OCI-LY7 (cell line): ENCODE results near the gene LRRC52. TPM values are rescaled to one million over a fixed set of nuclear protein-coding genes. Genes with fewer than 3 reads are reported as not detected.

Experiments used
- BruUV-seq: library from RNA; stranded (reverse); fragments of 400-500 nt; replicated peaks from 2 replicates; lab custom pipeline; 2021; lab: Mats Ljungman, UMichigan
- CTCF ChIA-PET: fragments of 300-600 bp; sonication (Branson Sonifier 250); formaldehyde crosslinking; loops from one replicate; lab custom pipeline; 2022; ENCODE audit warnings: antibody characterized with exemption; ENCODE audit not compliant: unreplicated experiment; lab: Charles Lee
- POLR2A ChIA-PET: fragments of 300-600 bp; sonication (Branson Sonifier 250); formaldehyde crosslinking; loops from one replicate; lab custom pipeline; 2022; ENCODE audit warnings: antibody characterized with exemption; lab: Charles Lee
- DNase-seq: peaks from one replicate; pipeline ENCODE4 v3.0.0-alpha.2; 2015; ENCODE audit warnings: low spot score
- H2AFZ ChIP-seq: fragments of 200-600 bp; sonication (generic), shearing (Covaris generic); 2 replicates; pipeline ENCODE4 v1.6.1; 2014; ENCODE audit warnings: mild to moderate bottlenecking, antibody characterized with exemption, low read length, moderate library complexity
- H3K27ac ChIP-seq: fragments of 200-600 bp; sonication (generic); 2 replicates; pipeline ENCODE4 v1.5.1; 2014; ENCODE audit warnings: mixed run types, low read depth, mild to moderate bottlenecking, moderate library complexity, low read length, inconsistent platforms; ENCODE audit not compliant: poor library complexity, severe bottlenecking
- H3K36me3 ChIP-seq: fragments of 200-600 bp; sonication (generic); 2 replicates; pipeline ENCODE4 v1.6.1; 2014; ENCODE audit warnings: mild to moderate bottlenecking, antibody characterized with exemption, low read length, moderate library complexity, mixed read lengths; ENCODE audit not compliant: insufficient read depth
- H3K4me1 ChIP-seq: fragments of 200-600 bp; sonication (generic); 2 replicates; pipeline ENCODE4 v1.5.1; 2014; ENCODE audit warnings: mild to moderate bottlenecking, low read length; ENCODE audit not compliant: insufficient read depth, poor library complexity, severe bottlenecking
- H3K4me2 ChIP-seq: fragments of 200-600 bp; sonication (generic); 2 replicates; pipeline ENCODE4 v1.6.1; 2014; ENCODE audit warnings: mild to moderate bottlenecking, low read length
- H3K4me3 ChIP-seq: fragments of 200-600 bp; sonication (generic); 2 replicates; pipeline ENCODE4 v1.5.1; 2014; ENCODE audit warnings: mild to moderate bottlenecking, low read depth, low read length; ENCODE audit not compliant: poor library complexity, severe bottlenecking
- H3K79me2 ChIP-seq: fragments of 200-600 bp; sonication (generic); 2 replicates; pipeline ENCODE4 v1.6.1; 2016; ENCODE audit warnings: low read depth, mild to moderate bottlenecking, low read length, moderate library complexity, mixed read lengths; ENCODE audit not compliant: insufficient read depth
- H3K9me2 ChIP-seq: fragments of 200-600 bp; sonication (generic); 2 replicates; pipeline ENCODE4 v1.6.1; 2016; ENCODE audit warnings: mild to moderate bottlenecking, low read length, mixed read lengths; ENCODE audit not compliant: insufficient read depth
- H3K9me3 ChIP-seq: fragments of 200-600 bp; sonication (generic); 2 replicates; pipeline ENCODE4 v1.6.1; 2014; ENCODE audit warnings: mild to moderate bottlenecking, mixed run types, low read length, mixed read lengths
- H4K20me1 ChIP-seq: fragments of 200-600 bp; sonication (generic); 2 replicates; pipeline ENCODE4 v1.6.1; 2014; ENCODE audit warnings: mild to moderate bottlenecking, antibody characterized with exemption, low read length, moderate library complexity, mixed read lengths; ENCODE audit not compliant: insufficient read depth
- EZH2phosphoT487 ChIP-seq: fragments of 200-600 bp; sonication (generic); IDR thresholded peaks from 2 replicates; pipeline ENCODE4 v1.6.1; 2018; ENCODE audit warnings: low read depth, borderline replicate concordance, mild to moderate bottlenecking, mixed run types, antibody characterized with exemption, low read length, moderate library complexity, mixed read lengths
- intact Hi-C: fragments of 100-400 bp; cut with micrococcal nuclease; formaldehyde crosslinking; loops from one replicate; pipeline ENCODE4 v1.10.0; 2022; ENCODE audit not compliant: unreplicated experiment
- total RNA-seq, 2 experiments: library from RNA; depleted of rRNA in 1 of 2; stranded (reverse); fragments of >200 nt in 1 of 2; shearing (Covaris generic) in 1 of 2; gene quantifications; 2 replicates each; pipeline ENCODE4 v1.2.3, GENCODE V29; 2014 to 2022
- TF ChIP-seq, protein P1 (sequence below): fragments of 200-600 bp; sonication (generic); conservative IDR thresholded peaks from 2 replicates; pipeline ENCODE4 v1.5.1; 2014; ENCODE audit warnings: mild to moderate bottlenecking, antibody characterized with exemption, low read length, moderate library complexity, mixed read lengths

The LRRC52 gene
- total RNA-seq, 2 experiments from 2014 or later, result not detected

DNA sequence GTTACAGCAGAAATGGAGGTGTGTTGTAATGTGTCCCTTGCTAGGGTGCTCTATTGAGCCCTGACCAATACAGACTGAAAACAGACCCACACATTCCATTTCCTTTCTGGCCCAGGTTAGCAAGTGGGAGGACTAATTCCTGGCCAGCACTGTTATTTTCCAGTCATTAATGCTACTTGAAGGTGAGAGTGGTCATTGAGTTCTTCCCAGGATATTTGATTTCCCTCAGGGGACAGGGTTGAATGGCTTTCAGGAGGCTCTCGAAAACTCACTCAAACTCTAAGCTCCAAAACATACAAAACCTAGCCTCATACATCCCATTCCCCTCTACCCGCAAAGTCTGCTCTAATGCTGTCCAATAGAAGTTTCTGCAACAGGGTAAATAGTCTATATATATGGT, 6.2 kb downstream of the LRRC52 start:
- intact Hi-C loops, result no loop called here
- no TSS peak for BruUV-seq
- H3K4me3 ChIP-seq, result no peak overlapping the region
- ChIA-PET POLR2A (interaction anchor here (1.2 kb wide), 1 partner anchor 15 kb away, joined by 3 read pairs; no protein-coding TSS in a partner anchor), CTCF (no interaction called here)
- H3K9me3 ChIP-seq, result no peaks in the 10 kb centered on the region
- H3K36me3 ChIP-seq, result no peaks in the 10 kb centered on the region
- no peaks in the 10 kb centered on the region for H3K4me1 ChIP-seq
- no peaks in the 10 kb centered on the region for H3K9me2 ChIP-seq
- H3K27ac ChIP-seq, result no peak overlapping the region
- TF ChIP-seq, protein P1, sequence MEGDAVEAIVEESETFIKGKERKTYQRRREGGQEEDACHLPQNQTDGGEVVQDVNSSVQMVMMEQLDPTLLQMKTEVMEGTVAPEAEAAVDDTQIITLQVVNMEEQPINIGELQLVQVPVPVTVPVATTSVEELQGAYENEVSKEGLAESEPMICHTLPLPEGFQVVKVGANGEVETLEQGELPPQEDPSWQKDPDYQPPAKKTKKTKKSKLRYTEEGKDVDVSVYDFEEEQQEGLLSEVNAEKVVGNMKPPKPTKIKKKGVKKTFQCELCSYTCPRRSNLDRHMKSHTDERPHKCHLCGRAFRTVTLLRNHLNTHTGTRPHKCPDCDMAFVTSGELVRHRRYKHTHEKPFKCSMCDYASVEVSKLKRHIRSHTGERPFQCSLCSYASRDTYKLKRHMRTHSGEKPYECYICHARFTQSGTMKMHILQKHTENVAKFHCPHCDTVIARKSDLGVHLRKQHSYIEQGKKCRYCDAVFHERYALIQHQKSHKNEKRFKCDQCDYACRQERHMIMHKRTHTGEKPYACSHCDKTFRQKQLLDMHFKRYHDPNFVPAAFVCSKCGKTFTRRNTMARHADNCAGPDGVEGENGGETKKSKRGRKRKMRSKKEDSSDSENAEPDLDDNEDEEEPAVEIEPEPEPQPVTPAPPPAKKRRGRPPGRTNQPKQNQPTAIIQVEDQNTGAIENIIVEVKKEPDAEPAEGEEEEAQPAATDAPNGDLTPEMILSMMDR, result no peak
- no peak for TF ChIP-seq EZH2phosphoT487
- no peak for DNase-seq
- no peak overlapping the region for H3K4me2 ChIP-seq
- H3K79me2 ChIP-seq, result no peaks in the 10 kb centered on the region
- H2AFZ ChIP-seq, result no peak overlapping the region
- no peaks in the 10 kb centered on the region for H4K20me1 ChIP-seq

DNA sequence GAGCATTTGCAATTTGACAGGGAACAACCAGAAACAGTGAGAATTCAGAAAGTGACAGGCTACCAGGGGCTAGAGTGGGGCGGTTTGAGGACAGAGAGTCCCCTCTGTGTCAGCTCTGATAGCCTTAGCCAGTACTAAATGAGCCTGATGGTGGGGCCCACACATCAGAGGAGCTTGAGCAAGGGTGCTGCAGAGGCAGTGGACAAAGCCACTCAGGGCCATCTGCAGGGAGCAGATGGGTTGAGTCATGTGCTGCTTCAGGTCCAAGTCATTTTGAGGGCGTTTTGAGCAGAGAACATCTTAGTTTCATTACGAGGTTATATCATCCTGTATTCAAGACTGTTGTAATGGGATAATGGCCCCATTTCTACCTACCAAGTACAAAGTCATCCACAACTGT, 7.7 kb downstream of the LRRC52 start:
- H3K9me3 ChIP-seq, result no peaks in the 10 kb centered on the region
- TF ChIP-seq, protein P1, result no peak
- TF ChIP-seq EZH2phosphoT487, result no peak
- ChIA-PET CTCF (no interaction called here), POLR2A (interaction anchor here (0.6 to 0.7 kb wide), 2 partner anchors 911 to 1323 kb away, joined by 3 read pairs; no protein-coding TSS in a partner anchor)
- no peak for DNase-seq
- H3K27ac ChIP-seq, result no peak overlapping the region
- intact Hi-C loops, result no loop called here
- no peaks in the 10 kb centered on the region for H4K20me1 ChIP-seq
- no peak overlapping the region for H3K4me2 ChIP-seq
- no peak overlapping the region for H2AFZ ChIP-seq
- no peaks in the 10 kb centered on the region for H3K4me1 ChIP-seq
- no TSS peak for BruUV-seq
- no peaks in the 10 kb centered on the region for H3K9me2 ChIP-seq
- no peaks in the 10 kb centered on the region for H3K36me3 ChIP-seq
- no peak overlapping the region for H3K4me3 ChIP-seq
- no peaks in the 10 kb centered on the region for H3K79me2 ChIP-seq

DNA sequence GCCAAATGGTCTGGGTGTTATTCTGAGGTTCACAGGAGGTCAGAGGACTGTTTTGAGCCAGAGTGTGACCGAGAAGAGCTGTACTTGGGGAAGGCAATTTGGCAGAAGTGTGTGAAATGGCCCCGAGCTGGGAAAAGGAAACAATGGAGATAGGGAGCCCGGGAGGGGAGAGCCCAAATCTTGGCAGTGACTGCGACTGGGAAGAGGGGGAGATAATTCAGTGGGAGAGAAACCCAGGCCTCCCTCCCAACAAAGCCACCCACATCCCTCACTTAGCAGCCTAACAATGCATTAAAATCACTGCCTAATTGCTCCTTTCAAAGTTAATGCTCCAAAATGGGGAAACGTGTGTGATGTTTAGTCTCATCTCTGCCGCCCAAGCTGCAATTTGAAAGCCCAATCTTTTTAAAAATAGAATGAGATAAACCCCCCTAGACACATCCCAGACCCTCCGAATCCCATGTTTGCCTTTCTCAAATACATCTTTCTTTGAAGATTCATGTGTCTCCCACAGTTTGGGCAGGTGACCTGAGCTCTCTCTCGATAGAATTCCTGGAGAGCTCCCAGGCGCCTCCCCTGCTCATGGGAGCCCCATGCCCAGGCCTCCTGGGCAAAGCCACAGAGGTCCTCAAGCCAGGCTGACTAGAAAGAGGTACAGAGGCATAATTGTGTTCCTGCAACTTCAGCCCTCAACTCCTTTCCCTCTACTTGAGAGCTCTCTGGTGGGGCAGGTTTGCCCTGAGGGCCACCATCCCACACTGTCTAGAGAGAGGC, 17.3 kb downstream of the LRRC52 start:
- Histone ChIP-seq H3K36me3 (no peaks in the 10 kb centered on the region), H3K79me2 (no peaks in the 10 kb centered on the region), H3K9me3 (no peaks in the 10 kb centered on the region), H3K9me2 (no peaks in the 10 kb centered on the region), H4K20me1 (no peaks in the 10 kb centered on the region), H3K4me1 (no peaks in the 10 kb centered on the region), H3K27ac (no peak overlapping the region), H2AFZ (no peak overlapping the region), H3K4me2 (no peak overlapping the region), H3K4me3 (no peak overlapping the region)
- ChIA-PET POLR2A (interaction anchor here (0.8 kb wide), 1 partner anchor 13 kb away, joined by 3 read pairs; no protein-coding TSS in a partner anchor), CTCF (interaction anchor here (0.7 kb wide), 1 partner anchor 25 kb away, joined by 3 read pairs; no protein-coding TSS in a partner anchor)
- DNase-seq, result no peak
- BruUV-seq, result no TSS peak
- intact Hi-C loops, result no loop called here
- no peak for TF ChIP-seq EZH2phosphoT487
